ENCODE results near the gene S100A10. TPM values are rescaled to one million over a fixed set of nuclear protein-coding genes. Genes with fewer than 3 reads are reported as not detected.

Gene S100A10
- total RNA-seq, 1 experiment from 2014 or later, result 160 TPM

- H4K8ac ChIP-seq (replicated peaks; ENCODE audit: insufficient read length, low read depth, low read length), result no peak overlapping the region
- peaks cover 21% of the 10 kb centered on the region for H3K79me2 ChIP-seq (ENCODE audit: insufficient read depth, low read length)
- no peak overlapping the region for H3K4ac ChIP-seq (ENCODE audit: low read depth, low read length)
- H2BK20ac ChIP-seq (ENCODE audit: low read depth, low read length, poor library complexity, severe bottlenecking), result no peak overlapping the region
- H3K23me2 ChIP-seq (ENCODE audit: insufficient read length, low read depth, low read length, poor library complexity, severe bottlenecking), result peaks cover 21% of the 10 kb centered on the region
- no peaks in the 10 kb centered on the region for H4K20me1 ChIP-seq (ENCODE audit: control insufficient read depth, insufficient read depth, insufficient read length)
- peak overlapping the region; percentile 59 for H3K9ac ChIP-seq (ENCODE audit: extremely low read depth, insufficient read length, low read length)
- H2BK5ac ChIP-seq (ENCODE audit: insufficient read length, low read length), result no peak overlapping the region
- TF ChIP-seq CTCF (conservative IDR thresholded peaks at IDR 0.05), result no peak
- H3K27ac ChIP-seq (ENCODE audit: insufficient read length, low read depth, low read length), result no peak overlapping the region
- H3K56ac ChIP-seq (ENCODE audit: insufficient read length, low read depth, low read length), result no peak overlapping the region
- no peak overlapping the region for H3K14ac ChIP-seq (ENCODE audit: insufficient read depth, low read length)
- Mint-ChIP-seq H3K4me3 (peak overlapping the region; percentile 88 to 95; a peak in 4 of 5 replicates), H3K36me3 (ENCODE audit: insufficient read depth in 1 of 3, low read depth in 3 of 3) (no peaks in the 10 kb centered on the region), H3K9me3 (no peaks in the 10 kb centered on the region), H3K4me1 (peaks cover 40 to 53% of the 10 kb centered on the region in 2 experiments), H3K27ac (peak overlapping the region in 1 of 3 experiments; percentile 84; a peak in 3 of 7 replicates), H3K27me3 (ENCODE audit: low read depth) (peaks cover 8% of the 10 kb centered on the region)
- no peaks in the 10 kb centered on the region for H3K79me1 ChIP-seq (ENCODE audit: insufficient read depth, low read depth, low read length, poor library complexity, severe bottlenecking)
- H3K23ac ChIP-seq (ENCODE audit: insufficient read length, low read depth, low read length), result no peak overlapping the region
- no peak overlapping the region for H4K91ac ChIP-seq (ENCODE audit: insufficient read length, low read depth, low read length)
- H4K5ac ChIP-seq (ENCODE audit: insufficient read length, low read depth, low read length), result no peak overlapping the region
- H2AK5ac ChIP-seq (ENCODE audit: insufficient read length, low read length), result no peak overlapping the region
- H2BK12ac ChIP-seq (ENCODE audit: insufficient read length, low read depth, low read length), result no peak overlapping the region
- DNase-seq, result no peak
- H2AFZ ChIP-seq (ENCODE audit: low read length), result no peak overlapping the region
- H3K4me2 ChIP-seq (ENCODE audit: insufficient read depth, insufficient read length, low read length), result peak overlapping the region; percentile 89
- no peaks in the 10 kb centered on the region for H3K27me3 ChIP-seq (ENCODE audit: insufficient read depth, low read length)
- H3T11ph ChIP-seq (ENCODE audit: low read length), result no peak overlapping the region
- peaks cover 14% of the 10 kb centered on the region; the same call in 1 of the 2 replicates for H3K4me1 ChIP-seq (ENCODE audit: insufficient read depth, low read length)
- no peak overlapping the region for H3K18ac ChIP-seq (ENCODE audit: insufficient read length, low read depth, low read length)
- H2BK15ac ChIP-seq (ENCODE audit: low read depth, low read length), result no peak overlapping the region
- WGBS (ENCODE audit: extremely low coverage, insufficient read length, low lambda C conversion rate), result no CpG with 5 or more reads among the region's 6 CpGs
- H3K9me3 ChIP-seq (ENCODE audit: control insufficient read depth, low read depth, low read length), result no peaks in the 10 kb centered on the region
- H2BK120ac ChIP-seq (ENCODE audit: low read depth, low read length, poor library complexity, severe bottlenecking), result no peak overlapping the region
Measured at GRCh38 chr1:151991663-151992302, 1.9 kb downstream of the S100A10 start.

All from H9 (cell line).